ENCODE data around the gene COMTD1.
"Not testable (repeated sequence)": the region's sequence is repeated elsewhere in the genome, so short reads cannot be mapped to it uniquely, and the experiment has no call there.

The COMTD1 gene

GRCh38 chr10:75191821-75192568 lies 43.8 kb downstream of the COMTD1 start:
- DNase-seq: no peak

- DNase-seq: no peak
Measured at GRCh38 chr10:75189266-75190096, 46.3 kb downstream of the COMTD1 start.

GRCh38 chr10:75188522-75188921 lies 47.2 kb downstream of the COMTD1 start:
- DNase-seq: not testable (repeated sequence)

- peak; percentile 86 for DNase-seq
Measured at GRCh38 chr10:75187961-75188426, 47.8 kb downstream of the COMTD1 start.

- DNase-seq: no peak
Measured at GRCh38 chr10:75186310-75186709, 49.4 kb downstream of the COMTD1 start.

Measured in activated effector memory CD4-positive, alpha-beta T cell treated with anti-CD3 and anti-CD28 coated beads, Interleukin-2, amount 50 U/mL, for 16 hours (primary cell).